ENCODE results near the gene HKDC1.

The HKDC1 gene

GRCh38 chr10:69311309-69311708 is 91.2 kb downstream of the HKDC1 start:
- Histone ChIP-seq H3K27me3 (replicated peaks; ENCODE audit: control insufficient read depth, insufficient read depth, low read length) (no peaks in the 10 kb centered on the region), H3K4me3 (replicated peaks; ENCODE audit: low read depth, low read length) (no peak overlapping the region), H3K36me3 (ENCODE audit: control insufficient read depth, insufficient read depth, low read length) (no peaks in the 10 kb centered on the region)
- no peak for TF ChIP-seq CTCF (IDR thresholded peaks at IDR 0.05; ENCODE audit: insufficient read depth, low read length, poor library complexity, severe bottlenecking)
- no peak for DNase-seq (ENCODE audit: extremely low read depth, insufficient read length)

GRCh38 chr10:69312528-69312927 is 92.4 kb downstream of the HKDC1 start:
- Histone ChIP-seq H3K27me3 (replicated peaks; ENCODE audit: control insufficient read depth, insufficient read depth, low read length) (no peaks in the 10 kb centered on the region), H3K4me3 (replicated peaks; ENCODE audit: low read depth, low read length) (no peak overlapping the region), H3K36me3 (ENCODE audit: control insufficient read depth, insufficient read depth, low read length) (no peaks in the 10 kb centered on the region)
- TF ChIP-seq CTCF (IDR thresholded peaks at IDR 0.05; ENCODE audit: insufficient read depth, low read length, poor library complexity, severe bottlenecking), result no peak
- DNase-seq (ENCODE audit: extremely low read depth, insufficient read length), result no peak

- DNase-seq (ENCODE audit: extremely low read depth, insufficient read length), result no peak
- no peak overlapping the region for H3K4me3 ChIP-seq (replicated peaks; ENCODE audit: low read depth, low read length)
- no peaks in the 10 kb centered on the region for H3K27me3 ChIP-seq (replicated peaks; ENCODE audit: control insufficient read depth, insufficient read depth, low read length)
- no peak for TF ChIP-seq CTCF (IDR thresholded peaks at IDR 0.05; ENCODE audit: insufficient read depth, low read length, poor library complexity, severe bottlenecking)
- H3K36me3 ChIP-seq (ENCODE audit: control insufficient read depth, insufficient read depth, low read length), result no peaks in the 10 kb centered on the region
Measured at GRCh38 chr10:69315100-69315542, 95.0 kb downstream of the HKDC1 start.

DNA sequence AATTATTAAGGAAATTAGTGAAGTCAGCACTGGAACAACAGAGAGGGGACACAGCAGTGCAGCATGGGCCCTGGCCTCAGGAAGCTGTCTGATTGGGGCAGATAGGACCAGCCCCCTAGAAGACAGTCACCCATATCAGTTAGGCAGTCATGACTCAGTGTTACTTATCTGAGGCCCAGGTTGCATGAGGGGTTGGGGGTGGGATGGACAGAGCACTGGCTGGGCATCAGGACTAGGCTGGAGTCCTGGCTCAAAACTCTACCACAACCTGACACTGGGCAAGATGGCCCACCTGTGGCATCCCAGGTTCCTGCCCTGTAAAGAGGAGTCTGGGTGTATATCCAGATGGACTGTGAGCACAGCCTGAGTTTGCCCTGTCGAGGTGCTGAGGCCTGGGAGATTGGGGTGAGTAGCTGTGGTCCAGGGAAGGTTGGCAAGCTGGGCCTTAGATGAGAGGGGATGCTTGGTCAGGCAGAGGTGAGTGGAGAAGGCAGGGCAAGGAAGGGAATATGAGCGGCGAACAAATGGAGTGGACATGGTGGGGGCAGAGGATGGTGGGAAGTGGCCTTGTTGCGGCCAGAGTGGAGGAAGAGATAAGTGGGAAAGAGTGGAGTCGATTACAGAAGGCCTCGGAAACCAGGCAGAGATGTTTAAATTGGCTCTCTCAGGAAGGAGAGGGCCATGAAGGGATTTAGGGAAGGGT is 95.6 kb downstream of the HKDC1 start:
- Histone ChIP-seq H3K36me3 (ENCODE audit: control insufficient read depth, insufficient read depth, low read length) (no peaks in the 10 kb centered on the region), H3K27me3 (replicated peaks; ENCODE audit: control insufficient read depth, insufficient read depth, low read length) (no peaks in the 10 kb centered on the region), H3K4me3 (replicated peaks; ENCODE audit: low read depth, low read length) (no peak overlapping the region)
- DNase-seq (ENCODE audit: extremely low read depth, insufficient read length), result no peak
- TF ChIP-seq CTCF (IDR thresholded peaks at IDR 0.05; ENCODE audit: insufficient read depth, low read length, poor library complexity, severe bottlenecking), result no peak

DNA sequence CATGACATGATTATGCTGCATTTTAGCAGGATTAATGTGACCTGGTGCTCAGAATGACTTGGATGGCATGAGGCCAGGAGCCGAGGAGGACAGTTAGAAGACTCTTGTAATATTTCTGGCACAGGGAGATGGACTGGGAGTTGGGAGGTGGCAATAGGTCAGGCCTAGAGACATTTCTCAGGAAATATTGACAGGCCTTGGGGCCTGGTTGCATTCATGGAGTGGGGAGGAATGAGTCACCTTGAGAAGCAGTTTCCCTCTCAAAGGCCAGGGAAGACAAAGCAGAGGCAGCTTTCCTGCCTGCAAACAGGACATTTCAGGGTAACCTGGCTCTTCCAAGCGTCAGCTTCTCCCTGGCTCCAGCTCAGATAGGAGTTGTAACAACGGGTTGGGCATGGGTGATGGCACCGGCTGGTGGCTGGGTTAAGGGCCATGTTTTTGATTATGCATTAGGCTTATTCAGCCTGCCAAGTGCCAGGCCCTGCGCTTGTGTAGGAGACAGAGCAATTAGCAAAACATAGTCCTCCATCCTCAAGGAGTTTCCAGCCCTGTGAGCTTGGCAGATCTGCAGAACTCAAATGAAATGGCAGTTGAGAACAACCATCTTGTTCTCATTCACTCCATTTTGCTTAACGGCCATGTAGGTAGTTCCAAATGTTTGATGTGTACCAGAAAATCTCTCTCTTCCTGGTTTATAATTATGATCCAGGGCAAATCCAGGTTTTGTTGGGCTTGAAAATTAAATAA is 96.4 kb downstream of the HKDC1 start:
- no peak for DNase-seq (ENCODE audit: extremely low read depth, insufficient read length)
- H3K36me3 ChIP-seq (ENCODE audit: control insufficient read depth, insufficient read depth, low read length), result no peaks in the 10 kb centered on the region
- no peak for TF ChIP-seq CTCF (IDR thresholded peaks at IDR 0.05; ENCODE audit: insufficient read depth, low read length, poor library complexity, severe bottlenecking)

More for the DNA sequence above, 96.4 kb downstream of the HKDC1 start:
- no peaks in the 10 kb centered on the region for H3K27me3 ChIP-seq (replicated peaks; ENCODE audit: control insufficient read depth, insufficient read depth, low read length)
- no peak overlapping the region for H3K4me3 ChIP-seq (replicated peaks; ENCODE audit: low read depth, low read length)

Data from GM06990 (cell line).